ENCODE data around the gene HBA1.

GRCh38 chr16:188674-189073 lies 12.2 kb downstream of the HBA1 start:
- TF ChIP-seq POLR2A (IDR thresholded peaks at IDR 0.05; ENCODE audit: low read length) (no peak), GATA1 (IDR thresholded peaks at IDR 0.05; ENCODE audit: low read depth, low read length) (no peak)

Measured in erythroblast (primary cell).